ENCODE data around the gene ZBTB20.

ZBTB20 gene

DNA sequence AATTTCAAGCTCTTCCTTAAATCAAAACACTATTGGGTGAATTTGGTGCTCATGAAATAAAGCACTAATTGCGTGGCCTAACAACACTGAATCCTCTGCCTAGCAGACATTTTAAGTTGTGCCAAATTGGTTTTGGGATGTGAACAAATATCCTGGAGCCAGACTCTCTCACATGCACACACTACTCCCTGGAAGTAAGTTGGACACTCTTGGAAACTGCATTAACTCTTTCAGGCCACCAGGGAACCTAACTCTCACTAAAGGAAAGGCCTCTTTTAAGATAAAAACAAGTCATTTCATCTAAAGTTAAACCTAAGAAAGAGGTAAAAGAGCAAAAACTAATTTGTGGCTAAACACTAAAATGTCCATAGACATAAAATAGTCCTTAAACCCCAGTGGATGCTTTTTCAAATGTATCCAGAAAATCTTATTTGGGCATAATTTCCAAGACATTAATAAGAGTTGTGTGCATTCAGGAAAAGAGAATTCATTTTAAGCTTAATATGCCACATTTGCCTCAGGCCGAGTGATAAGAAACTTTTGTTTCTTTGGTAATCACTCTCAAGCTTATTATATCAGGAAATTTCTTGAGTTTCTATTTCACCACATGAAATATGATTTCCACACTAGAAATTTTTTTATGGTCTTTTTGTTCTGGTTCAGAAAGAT is 61.8 kb downstream of the ZBTB20 start:
- DNase-seq = no peak

DNA sequence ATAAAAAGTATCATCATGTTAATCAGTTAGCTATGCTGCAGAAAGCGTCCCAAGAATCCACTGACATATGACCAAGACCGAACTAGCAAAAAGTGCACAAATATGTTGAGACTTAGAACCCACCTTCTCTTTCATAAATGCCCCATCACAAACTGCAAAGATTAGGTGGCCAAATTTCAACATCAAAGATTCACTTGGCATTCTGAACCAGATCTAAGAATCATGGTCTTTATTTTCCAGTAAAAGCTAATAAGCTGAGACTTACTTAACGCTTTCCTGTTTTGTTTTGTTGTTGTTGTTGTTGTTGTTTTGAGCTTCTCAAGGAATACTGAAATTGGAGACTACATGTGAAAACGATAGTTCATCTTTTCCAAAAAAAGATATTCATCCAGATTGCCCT is 62.4 kb downstream of the ZBTB20 start:
- DNase-seq = no peak

DNA sequence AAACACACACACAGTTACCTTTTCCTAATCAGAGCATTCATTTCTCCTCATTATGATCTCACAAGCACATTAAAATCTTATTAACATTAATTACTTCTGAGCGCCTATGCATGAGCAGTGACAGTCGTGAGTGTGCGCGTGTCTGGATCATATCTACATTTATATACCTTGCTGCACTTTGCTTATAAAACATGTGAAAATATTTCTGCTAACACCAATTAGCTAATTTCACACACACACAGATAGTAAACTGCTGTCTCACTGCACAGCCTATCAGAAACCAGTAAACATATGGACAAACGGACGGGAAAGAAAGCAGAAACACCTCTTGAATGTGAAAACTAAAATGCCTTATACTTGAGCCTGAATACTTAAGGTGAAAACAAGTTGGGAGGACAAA is 64.8 kb downstream of the ZBTB20 start:
- DNase-seq = no peak

DNA sequence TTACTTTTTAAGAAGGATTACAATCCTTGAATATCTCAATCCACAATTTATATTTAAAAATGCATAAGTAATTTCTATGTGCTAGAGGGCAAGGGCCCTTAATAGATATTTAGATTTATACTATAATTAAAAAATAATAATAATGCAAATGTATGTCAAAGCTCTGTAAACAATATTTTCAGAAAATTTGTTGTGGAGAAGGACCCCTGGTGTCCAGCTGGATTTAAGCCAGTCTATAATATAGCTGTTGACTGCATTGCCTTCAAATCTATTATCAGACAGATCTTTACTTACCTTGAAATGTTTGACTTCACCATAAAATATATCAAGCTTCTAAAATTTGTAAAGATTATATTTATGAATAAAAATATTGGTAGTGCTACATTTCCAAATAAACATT is 65.6 kb downstream of the ZBTB20 start:
- no peak for DNase-seq

DNA sequence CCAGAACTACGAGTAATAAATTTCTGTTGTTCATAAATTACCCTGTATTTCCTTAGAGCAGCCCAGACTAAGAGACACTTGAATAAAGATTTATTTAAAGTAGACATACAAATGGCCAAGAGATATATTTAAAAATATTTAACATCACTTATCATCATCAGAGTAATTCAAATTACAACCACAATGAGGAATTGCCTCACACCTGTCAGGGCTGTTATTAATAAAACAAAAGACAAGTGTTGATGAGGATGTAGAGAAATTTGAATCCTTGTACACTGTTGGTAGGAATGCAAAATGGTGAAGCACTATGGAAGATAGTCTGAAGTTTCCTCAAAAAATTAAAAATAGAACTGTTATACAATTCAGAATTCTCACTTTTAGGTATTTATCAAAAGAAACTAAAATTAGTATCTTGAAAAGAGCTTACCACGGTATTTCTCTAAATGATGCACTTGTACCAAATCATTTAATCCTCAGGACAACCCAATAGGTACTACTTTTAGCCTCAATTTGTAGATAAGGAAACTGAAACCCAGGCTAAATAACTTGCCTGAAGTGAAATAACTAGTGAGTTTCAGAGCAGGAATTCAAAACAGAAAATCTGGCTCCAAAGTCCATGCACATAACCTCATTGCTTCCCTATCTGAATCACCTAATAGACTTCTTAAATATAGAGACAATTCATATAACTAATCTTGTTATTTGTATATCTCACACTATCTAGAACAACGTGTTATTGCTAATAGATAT is 69.4 kb downstream of the ZBTB20 start:
- no peak for DNase-seq

DNA sequence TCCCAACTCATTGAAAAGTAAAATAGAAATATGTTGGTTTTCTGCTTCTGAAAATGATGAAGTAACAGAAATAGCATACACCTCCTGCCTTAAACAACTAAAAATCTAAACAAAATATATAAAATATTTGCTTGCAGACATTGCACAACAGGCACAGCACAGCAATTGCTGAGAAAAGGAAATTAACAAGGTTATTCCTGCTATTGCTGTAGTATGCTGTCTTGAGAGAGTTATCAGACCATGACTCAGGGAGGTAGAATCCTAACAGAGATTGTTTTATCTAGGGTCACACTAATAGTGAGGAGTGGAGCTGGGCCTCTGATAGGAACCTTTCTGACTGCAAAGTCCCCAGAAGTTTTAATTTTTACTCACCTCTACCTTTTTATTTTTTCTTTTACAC is 72.6 kb downstream of the ZBTB20 start:
- no peak for DNase-seq

DNA sequence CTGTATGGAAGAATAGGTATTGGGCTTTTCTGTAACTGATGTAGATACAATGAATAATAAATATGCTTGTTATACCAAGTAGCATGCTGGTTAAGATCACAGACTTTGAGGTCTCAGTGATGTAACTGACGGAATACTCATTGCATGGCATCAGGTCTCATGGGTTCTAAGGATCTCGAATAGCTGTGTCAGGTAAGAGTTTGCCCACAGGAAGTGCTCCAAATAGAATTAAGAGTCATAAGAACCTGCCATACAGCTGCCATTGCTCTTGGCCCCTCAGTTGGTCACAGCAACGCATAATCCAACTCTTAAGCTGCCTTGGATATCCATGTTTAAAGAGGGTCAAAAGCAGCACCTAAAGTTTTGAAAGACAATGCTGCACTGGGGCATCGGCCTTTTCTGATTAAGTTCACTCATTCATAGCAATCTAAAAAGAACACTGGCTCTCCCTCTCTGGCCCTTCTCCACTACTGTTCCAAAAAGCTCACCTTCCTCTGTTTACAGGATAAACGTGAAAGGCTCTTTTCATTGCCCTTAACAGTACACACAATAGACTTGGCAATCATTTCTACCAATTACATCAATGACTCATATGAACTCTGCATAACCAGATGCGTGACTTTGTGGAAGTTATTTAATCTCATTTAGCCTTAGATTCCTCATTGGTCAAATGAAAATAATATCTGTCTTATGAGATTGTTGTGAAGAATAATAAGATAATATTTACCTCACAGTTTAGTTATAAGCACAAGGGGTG is 74.6 kb downstream of the ZBTB20 start:
- DNase-seq = no peak

DNA sequence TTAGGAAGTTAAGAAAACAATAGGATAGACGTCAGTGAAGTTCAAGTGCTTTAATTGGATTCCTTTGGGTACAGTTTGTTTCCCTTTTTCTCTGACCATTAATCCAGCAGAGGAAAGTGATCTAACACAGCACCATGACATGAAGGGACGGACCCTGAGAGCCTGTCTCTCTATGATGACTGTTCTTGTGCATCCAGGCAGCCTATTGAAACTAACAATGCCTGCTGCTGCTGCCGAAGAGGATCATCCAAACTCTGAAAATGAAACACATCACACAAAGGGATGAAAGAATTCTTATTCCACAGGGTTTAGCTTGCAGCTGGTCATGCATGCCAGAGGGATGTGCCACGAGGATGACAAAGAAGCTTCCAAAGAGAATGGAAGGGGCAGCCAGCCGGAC is 75.5 kb downstream of the ZBTB20 start:
- no peak for DNase-seq

DNA sequence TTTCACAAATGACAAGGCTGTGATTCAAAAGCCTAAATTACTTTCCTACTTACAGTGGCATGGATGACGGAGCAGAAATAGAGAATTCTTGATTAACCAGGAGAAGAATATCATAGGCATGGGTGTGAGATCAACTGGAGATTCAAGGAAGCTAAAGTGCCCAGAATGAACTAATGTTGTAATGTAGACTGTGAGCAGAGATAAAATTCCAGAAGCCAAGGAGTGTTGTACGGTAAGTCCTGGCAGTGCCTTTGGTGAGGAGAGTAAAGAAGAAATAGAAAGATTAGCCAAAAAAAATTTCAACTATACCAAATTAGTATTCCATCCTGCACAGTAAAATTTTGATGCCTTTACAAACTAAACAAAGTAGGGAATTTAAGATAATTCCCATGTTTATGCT is 75.9 kb downstream of the ZBTB20 start:
- DNase-seq = no peak

DNA sequence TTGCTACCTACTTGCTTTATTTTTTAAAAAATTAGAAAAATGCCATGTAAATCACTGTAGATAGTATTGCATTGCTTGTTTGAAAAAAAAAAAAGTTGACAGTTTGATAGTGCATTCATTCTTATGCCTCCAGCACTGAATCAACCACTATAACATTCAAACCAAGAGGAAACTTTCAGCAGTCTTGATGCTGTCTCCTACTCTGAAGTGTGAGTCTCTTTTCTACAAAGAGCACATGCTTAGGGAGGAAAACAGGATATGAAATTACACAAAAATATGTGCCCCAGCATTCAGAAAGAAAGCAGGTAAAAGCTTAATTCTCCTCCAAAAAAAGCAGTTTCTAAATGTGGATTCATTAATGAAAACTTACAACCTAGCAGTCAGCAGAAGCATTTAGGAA is 78.3 kb downstream of the ZBTB20 start:
- DNase-seq = no peak

DNA sequence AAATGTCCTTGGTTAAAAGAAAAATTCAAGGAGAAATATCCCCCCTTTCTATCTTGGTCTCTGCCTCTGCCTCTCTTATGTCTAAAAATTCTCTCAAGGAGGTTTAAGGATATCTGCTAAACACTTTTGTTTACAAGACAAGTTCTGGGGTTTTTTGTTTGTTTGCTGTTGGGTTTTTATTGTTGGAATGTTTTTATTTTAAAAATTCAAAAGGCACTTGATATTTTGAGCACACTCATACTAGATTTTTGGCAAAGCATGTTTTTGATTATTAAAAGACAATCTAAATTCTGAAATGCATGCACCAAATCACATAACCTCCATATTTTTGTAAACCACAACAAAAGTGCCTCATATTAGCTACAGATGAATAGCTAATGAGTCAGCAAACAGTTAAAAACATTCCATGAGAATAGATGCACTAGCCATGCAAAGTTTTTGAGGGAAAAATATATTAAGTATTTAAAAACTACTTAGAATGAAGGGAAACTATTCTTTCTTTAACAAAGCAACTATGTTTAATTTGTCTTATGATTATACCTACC is 84.6 kb downstream of the ZBTB20 start:
- DNase-seq = no peak

DNA sequence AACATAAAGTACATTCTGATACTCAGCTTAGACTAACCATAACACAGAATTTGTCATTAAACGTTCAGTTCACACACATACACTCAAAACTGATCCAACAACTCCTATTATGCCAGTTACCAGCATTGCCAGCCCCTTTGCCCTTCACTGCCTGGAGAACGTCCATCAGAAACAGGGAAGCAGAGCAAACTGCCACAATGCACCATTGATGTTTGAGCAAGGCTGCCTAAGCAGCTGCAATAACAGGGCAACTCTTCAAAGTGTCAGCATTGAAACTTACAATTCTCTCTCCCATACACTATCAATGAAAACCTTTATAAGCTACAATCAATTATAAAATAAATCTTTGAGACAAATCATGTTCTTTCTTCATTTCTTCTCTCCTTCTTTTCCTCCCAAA is 85.1 kb downstream of the ZBTB20 start:
- DNase-seq = no peak

DNA sequence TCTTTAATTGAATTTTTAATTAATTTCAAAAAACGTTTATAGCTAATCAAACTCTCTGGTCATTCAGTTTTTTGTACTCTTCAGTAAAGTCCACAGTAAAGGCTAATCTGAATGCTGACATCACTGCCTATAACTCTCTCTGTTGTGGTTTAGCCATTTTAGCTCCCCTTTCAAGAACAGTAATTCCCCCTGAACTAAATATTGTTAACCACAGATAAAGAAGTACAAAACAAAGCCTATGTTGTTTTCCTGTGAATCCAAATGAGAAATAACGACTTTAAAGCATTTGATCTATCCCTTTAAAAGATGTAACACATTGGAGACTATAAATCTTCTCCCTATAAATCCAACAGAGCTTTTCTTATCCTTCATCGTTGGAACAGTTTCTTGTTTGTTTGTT is 94.2 kb downstream of the ZBTB20 start:
- no peak for DNase-seq

DNA sequence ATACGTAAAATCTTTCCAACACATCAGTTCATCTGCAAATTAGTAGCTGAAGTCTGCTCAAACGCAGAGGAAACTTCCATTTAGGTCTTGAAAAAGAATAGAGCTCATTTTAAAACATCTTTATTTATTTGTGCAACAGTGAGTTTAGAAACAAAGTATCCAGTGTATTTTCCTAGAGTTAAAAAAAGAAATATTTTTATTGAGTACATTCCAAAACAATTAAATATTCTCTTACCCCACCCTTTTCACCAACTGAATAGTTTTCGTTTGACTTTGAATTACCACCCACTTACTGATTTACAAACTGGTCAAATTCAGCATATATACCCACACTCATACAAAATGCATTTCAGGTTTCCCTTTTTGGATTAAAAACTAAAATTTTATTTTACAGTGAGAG is 104.7 kb downstream of the ZBTB20 start:
- no peak for DNase-seq

DNA sequence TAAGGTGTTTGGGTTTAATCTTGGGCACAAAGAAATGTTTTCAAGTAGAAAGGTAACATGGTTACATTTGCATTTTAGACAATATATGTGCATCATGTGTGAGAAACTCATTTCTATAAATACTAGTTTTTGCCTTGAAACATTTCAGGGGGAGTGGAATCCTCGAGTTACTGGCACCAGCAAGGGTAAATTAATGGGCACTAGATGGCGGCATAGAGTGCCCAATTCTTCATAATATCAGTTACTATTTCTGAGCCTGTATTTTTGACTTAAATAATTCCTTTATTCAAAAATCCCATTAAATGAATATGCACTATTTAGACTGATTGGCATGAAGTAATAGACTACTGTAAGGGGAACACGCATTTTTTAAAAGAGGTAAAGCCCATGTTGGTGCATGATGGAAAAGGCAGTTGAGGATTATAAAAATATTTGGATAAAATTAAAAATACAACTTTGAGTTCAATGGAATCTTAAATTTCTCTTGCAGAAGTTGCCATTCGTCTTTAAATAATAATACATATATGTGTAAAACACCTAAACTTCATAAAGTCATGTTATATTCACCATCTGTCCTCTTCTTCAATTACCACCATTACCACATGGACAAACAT is 106.3 kb downstream of the ZBTB20 start:
- peak; percentile 13 to 21 for DNase-seq

DNA sequence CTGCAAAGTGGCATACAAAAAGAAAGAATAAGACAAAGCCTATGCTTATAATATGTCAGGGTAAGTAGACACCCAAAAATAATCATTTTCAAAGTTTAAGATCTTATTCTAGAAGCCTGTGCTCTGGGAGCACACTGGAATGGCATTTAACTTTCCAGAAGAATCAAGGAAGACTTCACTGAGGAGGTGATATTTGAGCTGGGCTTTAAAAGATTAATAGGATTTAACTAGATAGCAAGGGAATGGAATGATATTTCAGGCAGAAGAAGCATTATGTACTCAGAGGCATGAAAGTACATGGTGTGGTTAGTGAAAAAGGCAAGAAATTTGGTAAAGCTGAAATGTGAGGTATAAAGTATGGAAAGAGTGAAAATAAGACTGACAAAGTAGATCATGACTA is 106.8 kb downstream of the ZBTB20 start:
- DNase-seq = no peak

DNA sequence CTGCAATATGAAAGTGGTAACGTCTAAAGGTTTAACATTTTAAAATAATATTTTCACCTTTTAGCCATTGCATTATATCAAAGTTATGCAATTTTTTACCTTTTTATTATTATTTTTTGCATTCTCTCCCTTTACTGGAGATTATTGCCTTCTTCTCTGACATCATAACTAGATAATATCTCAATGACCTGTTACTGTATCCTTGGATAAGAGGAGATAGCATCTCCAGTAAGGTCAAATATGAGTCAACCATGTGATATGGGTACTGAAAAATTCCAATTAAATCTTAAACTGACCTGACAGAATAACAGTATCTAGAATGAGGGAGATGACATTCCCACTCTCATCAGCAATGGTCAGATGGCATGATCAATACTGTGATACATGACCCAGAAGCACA is 108.3 kb downstream of the ZBTB20 start:
- DNase-seq = no peak

DNA sequence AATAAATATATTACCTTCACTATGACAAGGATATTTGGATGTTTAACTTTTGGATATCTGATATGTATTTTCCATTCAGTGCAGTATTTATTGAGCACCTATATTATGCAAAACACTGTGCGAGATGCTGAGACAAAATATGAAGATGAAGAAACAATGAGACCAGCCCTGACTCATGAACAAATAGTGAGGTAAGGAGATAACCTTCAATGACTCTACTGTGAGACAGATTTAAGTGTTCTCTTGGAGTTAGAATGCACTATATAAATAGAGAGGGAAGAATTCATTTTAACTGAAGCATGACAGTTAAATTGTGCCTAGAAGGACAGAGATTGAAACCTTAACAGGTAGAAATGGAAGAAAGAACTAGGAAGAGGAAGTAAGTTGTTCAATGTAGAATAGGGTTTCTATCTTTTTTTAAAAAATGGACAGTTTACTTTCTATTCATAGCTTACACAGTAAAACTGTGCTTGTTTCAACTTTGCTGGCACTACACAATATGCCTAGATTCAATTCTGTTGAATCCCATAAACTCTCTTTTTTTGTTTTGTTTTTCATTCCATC is 124.2 kb downstream of the ZBTB20 start:
- DNase-seq = no peak

DNA sequence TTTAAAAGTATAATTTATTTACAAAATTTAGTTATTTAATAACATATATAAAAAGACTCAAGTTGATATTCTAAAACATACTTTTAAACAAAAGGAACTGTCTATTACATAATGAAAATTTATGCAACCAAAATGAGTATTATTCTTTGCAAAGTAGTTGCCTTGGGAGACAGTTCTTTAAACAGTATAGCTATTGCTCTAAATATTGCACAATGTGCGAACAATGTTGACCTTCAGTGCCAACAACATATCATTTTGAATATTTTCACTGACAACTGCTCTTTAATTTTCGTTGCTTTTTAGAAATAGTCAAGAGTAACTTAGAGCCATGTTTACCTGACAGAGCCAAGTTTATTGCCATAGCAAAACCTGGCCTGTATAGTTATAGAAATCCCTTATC is 124.9 kb downstream of the ZBTB20 start:
- no peak for DNase-seq

DNA sequence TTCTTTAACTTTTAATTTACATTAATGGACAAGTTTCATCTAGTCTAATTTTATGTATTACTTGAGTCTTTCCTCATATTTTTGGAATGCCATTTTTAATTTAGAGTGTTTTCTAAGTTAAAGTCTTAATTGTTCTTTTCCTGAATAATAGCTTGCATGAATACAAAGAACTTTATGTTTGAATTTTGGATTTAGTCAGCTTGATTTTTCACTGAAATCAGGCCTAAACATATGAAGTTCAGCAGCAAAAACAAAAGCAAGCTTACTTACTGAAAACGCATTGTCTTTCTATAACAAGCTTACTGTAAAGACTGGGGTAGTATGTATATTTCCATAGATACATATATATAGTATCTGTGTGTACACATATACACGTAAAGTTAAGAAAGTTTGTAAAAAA is 126.0 kb downstream of the ZBTB20 start:
- no peak for DNase-seq

DNA sequence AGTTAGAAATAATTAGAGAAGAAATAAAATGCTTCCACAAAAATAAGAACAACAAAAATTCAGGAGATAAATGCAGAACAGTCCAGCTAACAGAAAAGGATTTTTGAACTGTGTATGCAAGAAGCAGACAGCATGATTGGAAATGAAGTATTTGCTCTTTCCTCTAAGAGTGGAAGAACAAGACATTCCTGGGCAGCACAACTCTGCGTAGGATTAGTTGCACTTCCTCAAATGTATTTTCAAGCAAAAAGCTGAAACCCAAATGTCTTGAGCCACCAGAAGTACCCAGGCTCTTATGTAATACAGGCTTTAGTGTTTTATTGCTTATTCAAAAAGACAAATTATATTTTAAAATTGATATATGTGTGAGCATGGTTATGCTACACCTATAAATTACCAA is 127.2 kb downstream of the ZBTB20 start:
- DNase-seq = no peak

DNA sequence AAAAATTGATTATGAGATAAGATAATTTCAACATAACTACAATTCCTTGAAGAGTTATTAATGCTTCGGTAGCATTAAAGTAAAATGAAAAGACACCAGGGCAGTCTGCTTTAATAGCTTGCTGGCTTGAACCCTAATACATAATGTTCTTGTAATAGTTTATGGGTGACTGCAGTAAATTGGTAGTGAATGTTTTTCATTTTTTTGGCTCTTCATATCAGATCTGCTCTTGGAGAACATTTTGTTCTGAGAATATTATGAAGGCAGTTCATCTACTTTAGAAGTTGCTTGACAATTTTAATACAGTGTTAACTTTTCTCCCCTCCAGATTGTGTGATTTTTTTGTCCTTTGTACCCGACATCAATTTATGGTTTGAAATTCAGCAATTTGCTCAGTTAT is 128.4 kb downstream of the ZBTB20 start:
- no peak for DNase-seq

DNA sequence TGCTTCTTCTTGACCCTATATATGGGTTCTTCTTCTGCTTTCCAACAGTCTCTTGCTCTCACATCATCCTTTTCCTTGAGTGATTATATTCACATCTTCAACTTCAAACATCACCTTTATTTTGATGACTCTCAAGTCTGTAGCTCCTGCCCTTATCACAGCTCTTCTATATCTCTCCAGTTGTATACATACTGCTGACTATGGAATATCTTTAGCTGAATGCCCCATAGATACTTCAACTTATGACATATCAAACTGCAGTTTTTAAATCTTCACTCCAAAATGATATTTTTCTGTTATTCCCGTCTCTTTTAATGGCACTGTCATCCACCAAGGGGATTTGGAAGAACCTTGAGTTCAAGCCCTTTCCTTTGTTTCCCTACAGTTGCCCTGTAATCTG is 139.1 kb downstream of the ZBTB20 start:
- no peak for DNase-seq

Data from activated CD4-positive, alpha-beta T cell treated with anti-CD3 and anti-CD28 coated beads, Interleukin-2, amount 50 U/mL, for 4 hours (primary cell).